HG03457 (cell line): ENCODE measurements around the gene IL10RA.

ENCODE experiments used
- ATAC-seq: cut with Tn5 transposase; IDR thresholded peaks from one replicate; pipeline ENCODE4 v1.9.1; 2021; ENCODE audit warnings: moderate number of reproducible peaks; ENCODE audit not compliant: unreplicated experiment

The IL10RA gene

GRCh38 chr11:117989351-117990102 lies 3.3 kb downstream of the IL10RA start:
- ATAC-seq: no peak

- no peak for ATAC-seq
Observed at GRCh38 chr11:117992136-117992535, 5.9 kb downstream of the IL10RA start.

- ATAC-seq: no peak
Observed at GRCh38 chr11:117992620-117993019, 6.4 kb downstream of the IL10RA start.

GRCh38 chr11:117993988-117994745 lies 8.0 kb downstream of the IL10RA start:
- ATAC-seq: no peak

GRCh38 chr11:117995472-117995871 lies 9.3 kb downstream of the IL10RA start:
- no peak for ATAC-seq

- no peak for ATAC-seq
Observed at GRCh38 chr11:117996058-117996457, 9.9 kb downstream of the IL10RA start.

- ATAC-seq: no peak
Observed at GRCh38 chr11:117997406-117997805, 11.2 kb downstream of the IL10RA start.

GRCh38 chr11:117997823-117998579 lies 11.8 kb downstream of the IL10RA start:
- no peak for ATAC-seq

GRCh38 chr11:117998664-117999353 lies 12.6 kb downstream of the IL10RA start:
- ATAC-seq: no peak

GRCh38 chr11:117999354-117999993 lies 13.3 kb downstream of the IL10RA start:
- no peak for ATAC-seq

GRCh38 chr11:118000067-118000849 lies 14.1 kb downstream of the IL10RA start:
- ATAC-seq: no peak

GRCh38 chr11:118000850-118001228 lies 14.6 kb downstream of the IL10RA start:
- no peak for ATAC-seq

GRCh38 chr11:118001494-118001971 lies 15.3 kb downstream of the IL10RA start:
- ATAC-seq: no peak

GRCh38 chr11:118002010-118002540 lies 15.9 kb downstream of the IL10RA start:
- no peak for ATAC-seq

- no peak for ATAC-seq
Observed at GRCh38 chr11:118002541-118003423, 16.6 kb downstream of the IL10RA start.

GRCh38 chr11:118003456-118003855 lies 17.3 kb downstream of the IL10RA start:
- no peak for ATAC-seq

GRCh38 chr11:118004543-118005223 lies 18.5 kb downstream of the IL10RA start:
- ATAC-seq: no peak
